Nephron progenitor cell (in vitro differentiated cells): ENCODE results near the gene TRAPPC2.
A peak's percentile ranks its signal among the peaks of the same experiment; 100 is the strongest.
"Not testable (repeated sequence)": the region's sequence is repeated elsewhere in the genome, so short reads cannot be mapped to it uniquely, and the experiment has no call there.

Source experiments
- DNase-seq: peaks from one replicate; pipeline ENCODE4 v3.0.0; 2021
- H3K27ac Mint-ChIP-seq: 2 replicates; pipeline ENCODE4 v1.8.0; 2021; ENCODE audit warnings: mild to moderate bottlenecking, moderate library complexity, mixed read lengths
- H3K27me3 Mint-ChIP-seq: 2 replicates; pipeline ENCODE4 v1.8.0; 2021; ENCODE audit warnings: mild to moderate bottlenecking, low read depth, mixed read lengths; ENCODE audit not compliant: poor library complexity
- H3K36me3 Mint-ChIP-seq: 2 replicates; pipeline ENCODE4 v1.8.0; 2021; ENCODE audit warnings: low read depth, mixed read lengths
- H3K4me1 Mint-ChIP-seq: 2 replicates; pipeline ENCODE4 v1.8.0; 2021; ENCODE audit warnings: mixed read lengths
- H3K4me3 Mint-ChIP-seq: 2 replicates; pipeline ENCODE4 v1.8.0; 2021; ENCODE audit warnings: mild to moderate bottlenecking, moderate library complexity, mixed read lengths
- H3K9me3 Mint-ChIP-seq: 2 replicates; pipeline ENCODE4 v1.8.0; 2021; ENCODE audit warnings: mild to moderate bottlenecking, moderate library complexity, mixed read lengths
- CTCF ChIP-seq: fragments of 200-600 bp; sonication (generic); IDR thresholded peaks from 2 replicates; pipeline ENCODE4 v1.5.0; 2021; ENCODE audit warnings: antibody characterized with exemption

TRAPPC2 gene

GRCh38 chrX:13747836-13748235 lies 13.4 kb upstream of the TRAPPC2 start:
- H3K9me3 Mint-ChIP-seq = peaks cover 13% of the 10 kb centered on the region
- no peaks in the 10 kb centered on the region for H3K27me3 Mint-ChIP-seq
- no peaks in the 10 kb centered on the region for H3K4me1 Mint-ChIP-seq
- peak; percentile 26 for TF ChIP-seq CTCF
- peaks cover 30% of the 10 kb centered on the region for H3K36me3 Mint-ChIP-seq
- H3K27ac Mint-ChIP-seq = no peak overlapping the region
- no peak overlapping the region for H3K4me3 Mint-ChIP-seq
- DNase-seq = no peak

- Mint-ChIP-seq H3K4me1 (no peaks in the 10 kb centered on the region), H3K4me3 (no peak overlapping the region), H3K36me3 (peaks cover 24% of the 10 kb centered on the region), H3K9me3 (peaks cover 15% of the 10 kb centered on the region), H3K27ac (no peak overlapping the region), H3K27me3 (no peaks in the 10 kb centered on the region)
- TF ChIP-seq CTCF = no peak
- no peak for DNase-seq
Observed at GRCh38 chrX:13742397-13743176, 8.2 kb upstream of the TRAPPC2 start.

GRCh38 chrX:13741695-13742094 lies 7.3 kb upstream of the TRAPPC2 start:
- no peaks in the 10 kb centered on the region for H3K27me3 Mint-ChIP-seq
- H3K27ac Mint-ChIP-seq = peak overlapping the region; percentile 83
- no peak for TF ChIP-seq CTCF
- no peak overlapping the region for H3K4me3 Mint-ChIP-seq
- DNase-seq = no peak
- peaks cover 11% of the 10 kb centered on the region for H3K9me3 Mint-ChIP-seq
- peaks cover 3% of the 10 kb centered on the region for H3K4me1 Mint-ChIP-seq
- peaks cover 25% of the 10 kb centered on the region for H3K36me3 Mint-ChIP-seq

GRCh38 chrX:13733506-13733905 lies 914 bp downstream of the TRAPPC2 start:
- Mint-ChIP-seq H3K27ac (peak overlapping the region; percentile 46), H3K36me3 (peaks cover 42% of the 10 kb centered on the region), H3K27me3 (no peaks in the 10 kb centered on the region), H3K4me1 (peaks cover 38% of the 10 kb centered on the region), H3K4me3 (peak overlapping the region; percentile 87), H3K9me3 (peaks cover 45% of the 10 kb centered on the region)
- no peak for TF ChIP-seq CTCF
- no peak for DNase-seq

GRCh38 chrX:13732246-13733067 lies 2.0 kb downstream of the TRAPPC2 start:
- Mint-ChIP-seq H3K27me3 (no peaks in the 10 kb centered on the region), H3K4me1 (peaks cover 38% of the 10 kb centered on the region), H3K27ac (no peak overlapping the region), H3K4me3 (peak overlapping the region; percentile 87), H3K9me3 (peaks cover 56% of the 10 kb centered on the region), H3K36me3 (peaks cover 52% of the 10 kb centered on the region)
- no peak for TF ChIP-seq CTCF
- no peak for DNase-seq

- not testable (repeated sequence) for H3K4me3 Mint-ChIP-seq, H3K27me3 Mint-ChIP-seq, DNase-seq, H3K27ac Mint-ChIP-seq
- Mint-ChIP-seq H3K9me3 (peaks cover 75% of the 10 kb centered on the region), H3K4me1 (peaks cover 25% of the 10 kb centered on the region), H3K36me3 (peaks cover 68% of the 10 kb centered on the region)
Observed at GRCh38 chrX:13730523-13730922, 3.9 kb downstream of the TRAPPC2 start.

GRCh38 chrX:13726583-13726982 lies 7.8 kb downstream of the TRAPPC2 start:
- H3K36me3 Mint-ChIP-seq = peaks cover 96% of the 10 kb centered on the region
- DNase-seq, H3K27me3 Mint-ChIP-seq, H3K4me3 Mint-ChIP-seq, H3K27ac Mint-ChIP-seq, H3K4me1 Mint-ChIP-seq: not testable (repeated sequence)
- H3K9me3 Mint-ChIP-seq = peaks cover 91% of the 10 kb centered on the region

GRCh38 chrX:13724878-13725277 lies 9.5 kb downstream of the TRAPPC2 start:
- not testable (repeated sequence) for H3K27me3 Mint-ChIP-seq, DNase-seq, H3K27ac Mint-ChIP-seq, H3K4me1 Mint-ChIP-seq, H3K4me3 Mint-ChIP-seq
- peaks cover 84% of the 10 kb centered on the region for H3K9me3 Mint-ChIP-seq
- peaks cover 96% of the 10 kb centered on the region for H3K36me3 Mint-ChIP-seq
